Cortex of kidney (tissue), 1 donor: Measurements from ENCODE around the gene POC5.
"Not testable (repeated sequence)": the region's sequence is repeated elsewhere in the genome, so short reads cannot be mapped to it uniquely, and the experiment has no call there.

Source experiments
- DNase-seq: peaks from one replicate; lab custom pipeline; 2025; lab: John Stamatoyannopoulos, UW

Gene POC5, protein sequence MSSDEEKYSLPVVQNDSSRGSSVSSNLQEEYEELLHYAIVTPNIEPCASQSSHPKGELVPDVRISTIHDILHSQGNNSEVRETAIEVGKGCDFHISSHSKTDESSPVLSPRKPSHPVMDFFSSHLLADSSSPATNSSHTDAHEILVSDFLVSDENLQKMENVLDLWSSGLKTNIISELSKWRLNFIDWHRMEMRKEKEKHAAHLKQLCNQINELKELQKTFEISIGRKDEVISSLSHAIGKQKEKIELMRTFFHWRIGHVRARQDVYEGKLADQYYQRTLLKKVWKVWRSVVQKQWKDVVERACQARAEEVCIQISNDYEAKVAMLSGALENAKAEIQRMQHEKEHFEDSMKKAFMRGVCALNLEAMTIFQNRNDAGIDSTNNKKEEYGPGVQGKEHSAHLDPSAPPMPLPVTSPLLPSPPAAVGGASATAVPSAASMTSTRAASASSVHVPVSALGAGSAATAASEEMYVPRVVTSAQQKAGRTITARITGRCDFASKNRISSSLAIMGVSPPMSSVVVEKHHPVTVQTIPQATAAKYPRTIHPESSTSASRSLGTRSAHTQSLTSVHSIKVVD

DNA sequence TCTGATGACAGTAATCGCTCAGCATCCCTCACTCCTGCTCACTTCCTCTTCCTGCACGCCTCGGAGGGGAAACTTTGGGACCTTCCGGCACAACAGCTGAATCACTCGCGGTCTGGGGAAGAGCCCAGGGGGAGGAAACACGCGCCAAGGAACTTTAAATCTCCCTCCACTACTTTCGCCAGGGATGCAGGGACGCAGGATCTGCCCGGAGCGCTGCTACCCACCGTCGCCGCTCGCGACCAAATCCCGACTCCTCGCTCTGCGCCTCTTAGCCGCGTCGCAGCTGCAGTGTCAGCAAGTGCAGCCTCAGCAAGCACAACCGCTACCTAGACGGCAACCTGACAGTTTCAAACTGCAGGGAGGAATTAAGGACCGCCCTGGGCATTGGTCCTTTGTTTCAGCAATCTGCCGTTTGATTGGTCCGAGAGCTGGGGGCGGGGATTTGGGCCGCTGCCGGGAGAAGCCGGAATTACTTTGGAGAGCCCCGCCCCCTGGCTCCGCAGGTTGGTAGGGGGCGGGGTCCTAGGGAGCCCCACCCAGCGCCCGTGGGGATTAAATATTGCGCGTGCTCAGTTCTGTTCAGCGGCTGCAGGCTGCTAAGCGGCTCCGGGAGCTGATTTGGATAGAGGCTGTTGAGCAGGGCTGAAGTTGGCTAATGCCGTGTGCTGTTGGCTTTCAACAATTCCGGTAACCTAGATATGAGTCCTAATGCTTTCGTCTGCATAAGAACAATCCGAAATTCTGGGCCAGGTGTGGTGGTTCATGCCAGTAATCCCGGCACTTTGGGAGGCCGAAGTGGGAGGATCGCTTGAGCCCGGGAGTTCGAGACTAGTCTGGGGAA lies at the start of gene POC5:
TSS of gene POC5 (minus strand) at position 356 of the 841 bp plus-strand sequence. CDS start 4,500 bp downstream, outside the sequence.
- peak; percentile 11 for DNase-seq

DNA sequence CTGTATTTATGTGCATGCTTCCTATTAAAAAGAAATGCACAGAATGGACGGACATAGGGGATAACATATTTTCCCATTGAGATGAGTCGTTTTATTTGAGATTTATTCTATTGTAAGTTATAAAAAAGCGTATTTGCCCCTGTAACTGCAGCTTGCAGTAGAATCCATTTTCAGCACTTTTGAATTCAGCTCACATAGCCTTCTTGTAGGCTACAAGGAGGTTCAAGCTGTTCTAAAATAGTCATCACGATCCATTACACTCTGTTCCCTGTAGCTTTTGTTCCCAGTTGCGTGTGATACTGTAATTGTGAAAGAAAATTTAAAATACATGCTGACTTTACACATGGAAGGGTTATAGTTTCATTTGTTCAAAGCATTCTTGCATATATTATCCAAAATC lies 40.9 kb upstream of the POC5 start:
- no peak for DNase-seq

DNA sequence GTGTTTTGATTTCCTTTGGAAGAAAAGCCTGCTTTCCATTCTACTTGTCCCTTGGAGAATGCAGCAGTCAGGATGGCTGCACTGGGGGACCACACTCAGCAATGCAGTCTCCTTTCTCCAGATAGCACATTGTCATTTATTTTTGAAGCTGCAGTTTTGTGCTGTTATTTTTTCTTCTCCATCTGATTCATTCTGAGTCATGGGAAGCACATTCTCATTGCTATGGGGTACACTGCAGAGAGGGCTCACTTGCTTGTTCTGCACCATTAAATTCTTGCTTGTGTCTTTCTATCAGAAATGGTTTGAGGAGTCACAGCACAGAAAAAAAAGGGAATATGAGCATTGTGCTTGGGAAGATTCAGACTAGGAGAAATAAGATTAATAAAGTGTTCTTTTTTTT lies 39.7 kb upstream of the POC5 start:
- DNase-seq: no peak

DNA sequence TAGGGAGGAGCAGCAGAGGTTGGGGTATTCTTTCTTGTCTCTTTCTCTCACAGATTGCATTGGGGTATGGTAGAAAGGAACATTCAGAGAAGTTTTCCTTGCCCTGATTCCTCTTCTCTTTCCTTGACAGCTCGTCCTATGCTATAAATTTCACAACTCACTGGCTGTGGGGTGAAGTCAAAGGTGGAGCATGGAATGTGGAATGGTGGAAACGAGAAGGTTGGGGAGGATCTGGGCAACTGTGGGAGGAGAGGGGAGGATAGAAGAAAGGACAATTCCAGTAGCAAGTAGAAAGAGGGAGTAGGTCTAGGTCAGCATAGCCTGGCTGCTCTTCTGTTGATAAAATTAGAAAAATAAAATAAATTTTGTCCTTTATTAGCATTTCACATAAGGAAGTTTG lies 39.0 kb upstream of the POC5 start:
- DNase-seq: no peak

DNA sequence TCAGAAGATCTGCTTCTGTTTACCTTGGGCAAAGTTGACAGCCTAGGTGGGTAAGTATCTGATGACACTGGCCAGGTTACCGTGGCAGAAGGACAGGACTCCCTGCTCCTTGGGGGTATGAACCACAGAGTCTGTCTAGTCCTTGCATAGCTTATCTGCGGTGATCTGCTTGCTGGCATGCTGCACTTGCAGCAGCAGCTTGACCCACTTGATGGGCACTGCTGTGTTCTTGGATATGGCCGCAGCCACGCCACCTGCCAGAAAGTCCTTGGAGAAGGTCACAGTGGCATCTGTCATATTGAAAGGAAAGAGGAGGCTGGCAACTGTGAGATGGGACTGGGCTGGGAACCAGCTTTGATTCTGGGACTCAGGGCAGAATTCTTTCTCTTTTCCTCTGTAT lies 35.9 kb upstream of the POC5 start:
- DNase-seq: no peak

DNA sequence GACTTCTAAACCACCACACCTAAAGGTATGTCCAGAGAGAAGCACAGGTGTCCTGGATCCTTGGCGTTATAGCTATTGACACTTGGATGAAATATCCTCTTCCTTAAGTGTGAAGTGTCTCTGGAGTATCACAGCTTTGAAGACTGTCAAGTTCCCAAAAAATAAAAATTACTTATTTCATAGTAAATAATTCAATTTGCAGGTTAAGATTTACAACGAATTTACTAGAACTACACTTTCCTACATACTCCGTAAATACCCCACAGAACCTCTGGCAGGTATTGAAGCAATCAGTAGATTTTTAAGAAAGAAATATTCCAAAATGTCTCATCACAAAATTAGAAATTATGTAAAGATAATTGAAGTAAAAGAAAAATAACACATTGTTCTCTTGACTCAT lies 27.1 kb upstream of the POC5 start:
- DNase-seq: no peak

DNA sequence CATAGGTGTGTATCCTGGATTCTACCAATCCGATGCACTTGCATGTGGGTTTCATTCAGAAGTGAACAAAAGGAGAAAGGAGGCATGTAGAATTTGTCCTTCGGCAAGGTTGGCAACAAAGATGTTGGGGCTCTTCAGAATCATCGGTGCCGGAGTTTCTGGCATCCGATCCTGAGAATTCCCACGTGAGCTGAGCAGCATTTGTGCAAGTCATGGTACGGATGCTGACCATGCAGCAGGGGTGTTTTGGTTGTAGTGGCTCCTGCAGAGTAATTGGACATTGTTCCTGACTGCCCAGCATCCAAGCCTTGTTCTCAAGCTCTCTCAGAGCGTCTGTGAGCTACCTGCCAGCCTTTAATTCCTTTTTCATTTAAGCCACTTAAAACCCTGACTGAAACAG lies 19.0 kb upstream of the POC5 start:
- no peak for DNase-seq

DNA sequence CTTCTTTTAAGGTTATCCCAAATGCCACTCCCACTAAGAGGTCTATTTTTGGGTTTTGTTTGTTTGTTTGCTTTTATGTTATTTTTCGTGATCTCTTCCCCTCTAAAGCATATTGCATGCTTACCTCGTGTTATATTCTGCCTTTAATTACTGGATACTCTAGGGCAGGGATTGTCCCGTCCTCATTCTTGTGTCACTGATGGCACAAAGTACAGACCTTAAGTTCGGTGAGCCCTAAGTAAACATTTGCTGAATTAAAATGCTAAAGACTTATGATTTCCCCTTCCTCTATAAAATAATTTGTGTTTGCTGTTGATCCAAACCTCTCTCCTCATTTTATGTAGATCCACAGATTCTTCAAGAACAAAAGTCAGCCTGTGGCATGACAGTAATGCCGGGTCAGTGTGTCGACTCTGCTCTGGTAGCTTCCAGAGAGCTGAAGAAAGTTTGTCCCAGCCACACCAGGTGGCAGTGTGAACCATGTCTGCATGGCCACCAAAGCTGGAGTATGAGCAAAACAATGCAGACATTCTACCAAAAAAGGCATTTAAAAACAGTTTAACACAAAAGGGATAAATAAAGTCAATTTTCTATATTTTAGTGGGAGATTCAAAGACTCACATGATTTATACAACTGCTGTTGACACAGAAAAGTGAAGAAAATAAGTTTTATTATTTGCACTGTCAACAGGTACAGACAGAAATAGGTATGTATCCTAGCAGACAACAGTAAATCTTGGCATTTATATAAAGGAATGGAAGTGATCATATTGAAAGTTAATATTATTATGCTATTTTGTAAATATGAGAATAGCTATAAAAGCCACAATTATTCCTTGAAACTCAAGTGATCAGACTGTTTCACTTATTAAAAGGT lies 17.9 kb upstream of the POC5 start:
- DNase-seq: no peak

DNA sequence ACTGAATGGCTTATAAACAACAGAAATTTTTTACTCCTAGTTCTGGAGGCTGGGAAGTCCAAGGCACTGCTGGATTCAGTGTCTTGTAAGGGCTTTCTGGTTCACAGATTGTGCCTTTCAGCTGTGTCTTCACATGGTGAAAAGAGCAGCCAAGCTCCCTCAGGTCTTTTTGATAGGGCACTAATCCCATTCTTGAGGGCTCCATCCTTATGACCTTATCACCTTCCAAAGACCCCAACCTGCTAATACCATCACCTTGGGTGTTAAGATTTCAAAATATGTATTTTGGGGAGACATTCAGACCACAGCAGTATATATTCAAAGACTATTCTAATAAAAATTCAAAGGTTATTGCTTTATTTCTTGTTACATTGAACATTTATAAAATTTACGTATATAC lies 16.5 kb upstream of the POC5 start:
- no peak for DNase-seq

DNA sequence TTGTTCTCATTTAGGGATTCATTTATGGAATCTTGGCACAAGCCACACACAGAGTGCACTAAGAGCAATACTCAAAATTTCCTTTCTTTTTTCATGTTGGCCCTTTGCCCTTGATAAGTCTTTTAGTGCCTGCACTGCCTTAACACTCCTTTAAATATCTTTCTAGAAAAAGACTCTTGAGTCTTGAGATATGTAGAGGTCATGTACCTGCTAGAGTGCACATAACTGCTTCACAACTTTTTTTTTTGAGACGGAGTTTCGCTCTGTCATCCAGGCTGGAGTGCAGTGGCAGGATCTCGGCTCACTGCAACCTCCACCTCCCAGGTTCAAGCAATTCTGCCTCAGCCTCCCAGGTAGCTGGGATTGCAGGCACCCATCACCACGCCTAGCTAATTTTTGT lies 14.3 kb upstream of the POC5 start:
- not testable (repeated sequence) for DNase-seq

DNA sequence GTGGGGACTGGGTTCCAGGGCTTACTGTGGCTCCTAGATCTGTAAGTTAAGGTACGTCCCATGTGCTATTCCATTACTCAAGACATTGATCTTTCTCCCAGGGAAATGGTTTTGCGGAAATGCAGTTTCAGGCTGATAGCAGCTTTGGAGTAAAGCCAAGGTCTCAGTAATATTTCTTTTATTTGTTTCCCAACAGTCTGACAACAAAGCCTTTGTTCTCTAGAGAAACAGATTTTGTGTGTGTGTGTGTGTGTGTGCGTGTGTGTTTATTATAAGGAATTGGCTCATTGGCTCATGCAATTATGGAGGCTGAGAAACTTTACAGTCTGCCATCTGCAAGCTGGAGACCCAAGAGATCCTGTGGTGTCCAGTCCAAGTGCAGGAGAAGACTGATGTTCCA lies 12.1 kb upstream of the POC5 start:
- DNase-seq: no peak

DNA sequence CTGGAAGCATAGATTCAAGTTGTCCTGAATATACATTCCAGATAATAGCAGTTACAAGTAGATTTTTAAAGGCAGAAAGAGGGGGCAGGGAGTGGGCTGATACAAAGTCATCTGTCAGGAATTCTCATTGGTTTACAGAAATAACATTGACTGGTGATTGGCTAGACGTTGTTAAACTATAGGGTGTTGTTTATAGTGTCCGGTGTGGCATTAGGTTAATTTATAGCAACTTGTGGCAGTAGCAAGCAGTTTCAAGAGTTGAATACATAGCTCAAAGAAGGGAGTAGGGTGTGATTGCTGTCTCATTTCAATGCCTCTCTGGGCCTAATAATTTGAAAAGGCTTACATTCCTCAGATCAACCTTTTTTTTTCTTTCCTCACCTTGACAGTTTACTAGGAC lies 10.7 kb upstream of the POC5 start:
- no peak for DNase-seq

DNA sequence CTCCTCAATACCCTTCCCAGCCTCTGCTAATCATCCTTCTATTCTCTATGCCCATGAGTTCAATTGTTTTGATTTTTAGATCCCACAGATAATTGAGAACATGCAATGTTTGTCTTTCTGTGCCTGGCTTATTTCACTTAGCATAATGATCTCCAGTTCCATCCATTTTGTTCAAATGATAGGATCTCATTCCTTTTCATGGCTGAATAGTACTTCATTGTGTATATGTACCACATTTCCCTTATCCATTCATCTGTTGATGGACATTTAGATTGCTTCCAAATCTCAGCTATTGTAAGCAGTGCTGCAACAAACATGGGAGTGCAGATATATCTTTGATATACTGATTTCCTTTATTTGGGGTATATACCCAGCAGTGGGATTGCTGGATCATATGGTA lies 9.0 kb upstream of the POC5 start:
- not testable (repeated sequence) for DNase-seq

DNA sequence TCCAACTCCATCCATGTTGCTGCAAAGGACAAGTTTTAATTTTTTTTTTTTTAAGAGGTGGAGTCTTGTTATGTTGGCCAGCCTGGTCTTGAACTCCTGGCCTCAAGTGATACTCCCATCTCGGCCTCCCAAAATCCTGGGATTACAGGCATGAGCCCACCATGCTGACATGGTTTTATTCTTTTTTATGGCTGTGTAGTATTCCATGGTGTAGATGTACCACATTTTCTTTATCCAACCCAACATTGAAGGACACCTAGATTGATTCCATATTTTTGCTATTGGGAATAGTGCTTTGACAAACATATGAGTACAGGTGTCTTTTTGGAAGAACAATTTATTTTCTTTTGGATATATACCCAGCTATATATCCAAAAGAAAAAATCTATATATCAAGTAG lies 6.1 kb upstream of the POC5 start:
- DNase-seq: no peak

DNA sequence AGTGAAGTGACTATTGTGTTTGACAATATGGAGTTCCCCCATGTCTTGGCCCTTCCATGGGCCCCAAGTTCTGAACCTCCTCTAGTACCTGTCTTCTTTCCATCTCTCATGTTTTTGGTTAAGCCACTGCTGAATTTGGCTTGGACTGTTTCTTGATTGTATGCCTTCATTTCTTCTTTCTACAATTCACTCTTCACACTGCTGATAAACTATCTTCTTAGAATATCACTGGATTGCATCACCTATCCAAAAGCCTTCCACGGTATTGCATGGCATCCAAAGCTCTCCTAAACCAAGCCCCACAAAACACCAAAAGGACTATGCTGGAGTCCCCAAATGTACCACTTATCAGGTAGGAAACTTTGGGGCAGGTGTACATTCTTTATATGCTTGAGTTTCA lies 4.3 kb upstream of the POC5 start:
- no peak for DNase-seq

DNA sequence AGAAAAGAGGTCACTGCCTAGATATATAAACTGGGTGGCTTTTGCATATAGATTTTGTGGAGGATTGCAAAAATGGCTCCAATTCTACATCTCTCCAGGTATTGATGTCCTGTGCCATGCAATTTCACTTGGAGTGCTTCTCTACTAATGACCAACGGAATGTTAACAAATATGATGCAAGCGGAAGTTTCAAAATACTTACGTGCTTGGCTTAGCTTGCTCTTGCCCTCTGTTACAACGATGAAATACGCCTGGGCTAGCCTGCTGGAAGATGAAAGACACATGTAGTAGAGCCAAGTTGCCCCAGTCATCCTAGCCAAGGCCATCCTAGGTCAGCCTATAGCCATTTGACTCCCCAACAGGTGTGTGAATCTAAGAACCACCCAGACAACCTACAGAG lies 3.6 kb upstream of the POC5 start:
- no peak for DNase-seq

DNA sequence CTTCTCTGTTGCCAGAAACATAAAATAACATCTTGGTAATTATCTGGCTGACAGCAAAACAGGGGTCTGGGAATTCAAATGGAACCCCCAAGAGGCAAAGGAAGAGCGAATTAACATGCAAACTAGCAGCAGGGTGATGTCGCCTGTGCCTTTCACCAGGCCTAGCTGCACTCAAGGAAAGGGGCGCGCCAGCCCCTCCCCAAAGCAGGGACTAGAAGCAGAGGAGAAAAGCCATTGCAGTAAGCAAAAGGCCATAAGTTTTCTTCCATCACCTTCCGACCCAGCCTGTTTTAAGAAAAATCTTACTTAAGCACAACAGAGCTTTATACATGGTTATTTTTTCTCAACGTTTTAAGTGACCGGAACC lies 539 bp downstream of the POC5 start:
- DNase-seq: no peak

DNA sequence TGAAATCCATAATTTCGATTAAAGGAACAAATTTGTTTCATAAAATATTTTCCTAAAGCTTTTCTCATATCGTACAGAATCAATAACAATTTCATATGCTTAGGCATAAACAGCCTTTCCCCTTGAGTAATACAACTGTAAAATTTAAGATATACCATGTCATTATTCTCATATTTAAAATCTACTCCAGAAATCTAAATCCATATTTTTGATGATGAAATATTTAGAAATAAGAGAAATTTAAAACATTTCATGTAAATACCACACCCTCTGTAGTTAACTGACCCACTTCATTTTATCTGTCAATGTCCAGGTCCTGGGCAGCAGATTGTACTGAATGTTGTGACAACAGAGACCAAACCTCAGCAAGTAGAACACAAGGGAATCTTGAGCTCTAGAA lies 5.1 kb downstream of the POC5 start:
- DNase-seq: no peak

DNA sequence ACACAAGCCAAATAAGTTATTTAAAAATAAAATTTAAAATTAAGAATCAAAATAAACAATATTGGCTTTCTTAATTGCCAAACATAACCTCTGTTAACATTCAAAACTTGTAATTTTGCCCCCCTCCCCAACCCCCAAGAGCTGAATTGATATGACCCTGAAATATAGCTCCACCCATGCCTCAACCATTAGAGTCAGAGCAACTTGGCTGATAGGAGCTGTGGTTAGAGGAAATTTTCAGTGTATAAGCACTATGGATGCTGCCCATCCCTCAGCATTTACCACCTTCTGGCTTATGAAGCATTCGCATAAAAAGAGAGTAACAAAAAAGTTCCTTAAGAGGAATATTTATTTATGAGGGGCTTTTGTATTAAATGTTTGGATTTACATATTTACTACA lies 6.1 kb downstream of the POC5 start:
- no peak for DNase-seq

DNA sequence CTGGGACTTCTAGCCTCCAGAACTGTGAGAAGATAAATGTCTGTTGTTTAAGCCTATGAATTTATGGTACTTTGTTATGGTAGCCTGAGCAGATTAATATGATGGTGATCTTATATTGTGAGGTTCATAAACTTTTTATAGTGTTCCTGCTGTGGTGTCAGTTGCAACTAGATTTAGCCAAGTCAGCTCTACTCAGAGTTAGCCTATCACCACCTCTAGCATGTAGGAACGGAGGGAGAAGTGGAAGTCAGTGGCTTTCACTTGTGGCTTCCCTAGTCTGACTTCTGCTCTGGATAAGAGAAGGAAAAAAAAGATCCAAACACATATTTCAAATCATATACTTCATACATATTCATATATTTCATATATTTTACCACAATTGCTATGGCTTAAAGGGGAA lies 6.6 kb downstream of the POC5 start:
- DNase-seq: no peak

DNA sequence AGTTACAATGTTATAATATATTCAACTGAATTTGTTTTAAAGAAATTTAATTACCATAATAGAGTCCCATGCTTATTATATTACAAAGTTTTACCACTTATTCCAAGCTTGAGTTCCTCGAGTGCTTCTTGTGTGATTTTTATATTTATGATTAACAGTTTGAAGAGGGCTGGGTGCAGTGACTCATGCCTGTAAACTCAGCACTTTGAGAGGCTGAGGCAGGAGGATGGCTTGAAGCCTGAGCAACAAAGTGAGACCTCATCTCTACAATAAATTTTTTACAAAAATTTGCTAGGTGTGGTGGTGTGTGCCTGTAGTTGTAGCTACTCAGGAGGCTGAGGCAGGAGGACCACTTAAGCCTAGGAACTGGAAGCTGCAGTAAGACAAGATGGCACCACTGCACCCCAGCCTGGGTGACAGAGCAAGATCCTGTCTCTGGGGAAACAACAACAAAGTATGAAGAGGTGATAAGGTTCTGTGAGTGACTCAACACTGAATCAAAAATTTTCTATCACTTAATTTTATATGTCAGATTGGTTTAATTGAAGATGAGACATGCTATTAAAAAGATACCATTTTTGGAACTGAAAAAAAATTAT lies 9.2 kb downstream of the POC5 start:
- DNase-seq: no peak

DNA sequence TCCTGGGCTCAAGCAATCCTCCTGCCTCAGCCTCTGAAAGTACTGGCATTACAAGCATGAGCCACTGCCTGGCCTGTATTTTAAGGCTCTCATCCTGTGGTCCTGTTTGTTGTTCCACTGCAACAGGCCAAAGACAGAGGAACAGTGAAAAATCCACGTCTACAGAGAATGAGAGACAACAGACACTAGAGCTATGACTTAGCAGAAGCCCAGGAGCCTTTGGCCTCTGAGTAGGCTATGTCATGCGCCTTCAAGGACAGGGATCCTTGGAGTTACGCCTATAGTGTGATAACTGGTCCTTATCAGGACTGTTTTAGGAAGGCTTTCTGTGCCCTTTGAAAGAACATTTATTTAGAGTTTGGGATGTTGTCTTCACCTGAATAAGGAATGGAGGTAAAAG lies 10.5 kb downstream of the POC5 start:
- no peak for DNase-seq
